H1 (cell line): ENCODE results near the gene CPM. TPM values are rescaled to one million over a fixed set of nuclear protein-coding genes. Genes with fewer than 3 reads are reported as not detected.
"Not testable (repeated sequence)": the region's sequence is repeated elsewhere in the genome, so short reads cannot be mapped to it uniquely, and the experiment has no call there.

ENCODE experiments used
- CTCF ChIA-PET: fragments of 300-600 bp; sonication (Branson Sonifier 250); formaldehyde crosslinking; loops from one replicate; lab custom pipeline; 2021; ENCODE audit not compliant: partially characterized antibody; lab: Charles Lee
- POLR2A ChIA-PET: fragments of 300-600 bp; sonication (Branson Sonifier 250); formaldehyde crosslinking; loops from one replicate; lab custom pipeline; 2021; ENCODE audit warnings: inconsistent platforms; ENCODE audit not compliant: partially characterized antibody; lab: Charles Lee
- DNase-seq, 2 experiments: peaks; one replicate each; pipeline versions ENCODE4 v3.0.0 to v3.0.0-alpha.2; 2010 to 2022; ENCODE audit warnings: low spot score in 2 of 2, low read depth in 1 of 2, mixed read lengths in 1 of 2
- FAIRE-seq: peaks from 2 replicates; lab custom pipeline; 2011; peaks lifted over from hg19 to GRCh38; lab: Jason Lieb, UNC
- H2AFZ ChIP-seq: 2 replicates; pipeline ENCODE4 v1.8.1; 2012; ENCODE audit warnings: low read length, inconsistent platforms
- H2AK5ac ChIP-seq: 2 replicates; pipeline ENCODE4 v1.6.1; 2013; ENCODE audit warnings: low read depth, low read length
- H2BK120ac ChIP-seq: replicated peaks from 2 replicates; pipeline ENCODE3; 2013; ENCODE audit warnings: low read depth, low read length, inconsistent platforms
- H2BK12ac ChIP-seq: 2 replicates; pipeline ENCODE4 v1.6.1; 2013; ENCODE audit warnings: low read depth, low read length
- H2BK15ac ChIP-seq: 2 replicates; pipeline ENCODE4 v1.6.1; 2013; ENCODE audit warnings: low read length
- H2BK20ac ChIP-seq: 2 replicates; pipeline ENCODE4 v1.6.1; 2013; ENCODE audit warnings: low read length
- H2BK5ac ChIP-seq: 2 replicates; pipeline ENCODE4 v1.6.1; 2013; ENCODE audit warnings: low read depth, low read length
- H3K14ac ChIP-seq: 2 replicates; pipeline ENCODE4 v1.6.1; 2013; ENCODE audit warnings: inconsistent platforms; ENCODE audit not compliant: insufficient read length
- H3K18ac ChIP-seq: 2 replicates; pipeline ENCODE4 v1.6.1; 2013; ENCODE audit warnings: low read length; ENCODE audit errors: extremely low read depth
- H3K23ac ChIP-seq: 2 replicates; pipeline ENCODE4 v1.6.1; 2013; ENCODE audit warnings: inconsistent platforms; ENCODE audit not compliant: insufficient read length
- H3K23me2 ChIP-seq: 2 replicates; pipeline ENCODE4 v1.6.1; 2013; ENCODE audit warnings: low read depth, low read length
- H3K27ac ChIP-seq: 2 replicates; pipeline ENCODE4 v1.6.1; 2011; ENCODE audit warnings: low read depth, low read length, inconsistent platforms
- H3K27me3 ChIP-seq, 4 experiments: replicated peaks in 1 of 4; 1 replicate in 1 of 4; 2 replicates in 3 of 4; pipeline versions ENCODE4 v1.6.1 to v1.8.1; 2011 to 2013; ENCODE audit warnings: low read length in 3 of 4, mild to moderate bottlenecking in 3 of 4, inconsistent platforms in 2 of 4, mixed read lengths in 2 of 4, moderate library complexity in 1 of 4; ENCODE audit not compliant: control insufficient read depth in 3 of 4, insufficient read depth in 3 of 4; ENCODE audit errors: extremely low read depth in 1 of 4
- H3K36me3 ChIP-seq, 4 experiments: 2 replicates each; pipeline versions ENCODE4 v1.6.1 to v1.8.1; 2011 to 2013; ENCODE audit warnings: mild to moderate bottlenecking in 4 of 4, low read length in 3 of 4, moderate library complexity in 2 of 4, control low read depth in 1 of 4, inconsistent platforms in 1 of 4; ENCODE audit not compliant: insufficient read depth in 4 of 4, control insufficient read depth in 2 of 4
- H3K4ac ChIP-seq: replicated peaks from 2 replicates; pipeline ENCODE3; 2013; ENCODE audit warnings: low read length, low read depth, mixed read lengths, inconsistent platforms; ENCODE audit not compliant: insufficient read length
- H3K4me1 ChIP-seq, 4 experiments: replicated peaks in 1 of 4; 1 replicate in 1 of 4; 2 replicates in 3 of 4; pipeline versions ENCODE4 v1.6.1 to v1.8.1; 2011 to 2013; ENCODE audit warnings: low read length in 3 of 4, inconsistent platforms in 2 of 4, mixed read lengths in 1 of 4; ENCODE audit not compliant: insufficient read depth in 4 of 4, control insufficient read depth in 3 of 4
- H3K4me2 ChIP-seq, 2 experiments: 2 replicates each; pipeline versions ENCODE4 v1.6.1 to v1.8.1; 2011 to 2013; ENCODE audit warnings: low read depth in 2 of 2, low read length in 2 of 2, control low read depth in 1 of 2, inconsistent platforms in 1 of 2, mild to moderate bottlenecking in 1 of 2; ENCODE audit not compliant: insufficient read depth in 1 of 2
- H3K4me3 ChIP-seq, 4 experiments: fragments of 200-600, 300-600 bp in 1 of 4; sonication (generic), shearing (Covaris generic), sonication (Bioruptor Twin) in 1 of 4; 2 replicates each; pipeline versions ENCODE4 v1.5.1 to v1.8.1; 2011 to 2016; ENCODE audit warnings: low read length in 4 of 4, low read depth in 3 of 4, control low read depth in 2 of 4, inconsistent platforms in 2 of 4, mild to moderate bottlenecking in 2 of 4, mixed read lengths in 1 of 4, moderate library complexity in 1 of 4; ENCODE audit not compliant: insufficient read depth in 2 of 4; ENCODE audit errors: extremely low read depth in 1 of 4
- H3K56ac ChIP-seq: replicated peaks from 2 replicates; pipeline ENCODE3; 2013; ENCODE audit warnings: low read depth, mild to moderate bottlenecking, mixed read lengths, low read length, inconsistent platforms; ENCODE audit not compliant: insufficient read length
- H3K79me1 ChIP-seq: 2 replicates; pipeline ENCODE4 v1.6.1; 2013; ENCODE audit warnings: low read depth, low read length, control low read depth
- H3K79me2 ChIP-seq, 2 experiments: 2 replicates each; pipeline versions ENCODE4 v1.6.1 to v1.8.1; 2012 to 2013; ENCODE audit warnings: low read length in 2 of 2, mild to moderate bottlenecking in 2 of 2, inconsistent platforms in 1 of 2; ENCODE audit not compliant: insufficient read depth in 2 of 2, control insufficient read depth in 1 of 2
- H3K9ac ChIP-seq, 4 experiments: replicated peaks in 1 of 4; 1 replicate in 1 of 4; 2 replicates in 3 of 4; pipeline versions ENCODE4 v1.6.1 to v1.8.1; 2011 to 2013; ENCODE audit warnings: low read depth in 3 of 4, low read length in 3 of 4, control low read depth in 2 of 4, mild to moderate bottlenecking in 2 of 4, moderate library complexity in 2 of 4, inconsistent platforms in 1 of 4; ENCODE audit errors: extremely low read depth in 1 of 4
- H3K9me3 ChIP-seq, 2 experiments: 2 replicates each; pipeline versions ENCODE4 v1.6.1 to v1.8.1; 2012 to 2013; ENCODE audit warnings: mild to moderate bottlenecking in 2 of 2, moderate library complexity in 2 of 2, control low read depth in 1 of 2, inconsistent platforms in 1 of 2, low read depth in 1 of 2, low read length in 1 of 2, mixed read lengths in 1 of 2; ENCODE audit not compliant: insufficient read depth in 2 of 2
- H4K20me1 ChIP-seq, 2 experiments: replicated peaks in 1 of 2; 2 replicates each; pipeline versions ENCODE3 to v1.8.1; 2011 to 2013; ENCODE audit warnings: inconsistent platforms in 2 of 2, low read length in 2 of 2, mild to moderate bottlenecking in 1 of 2; ENCODE audit not compliant: insufficient read depth in 2 of 2, control insufficient read depth in 1 of 2
- H4K5ac ChIP-seq: 2 replicates; pipeline ENCODE4 v1.6.1; 2013; ENCODE audit warnings: low read length, low read depth, mixed read lengths, inconsistent platforms; ENCODE audit not compliant: insufficient read length
- H4K8ac ChIP-seq: 2 replicates; pipeline ENCODE4 v1.8.0; 2013; ENCODE audit warnings: mild to moderate bottlenecking, moderate library complexity, low read length, inconsistent platforms; ENCODE audit not compliant: insufficient read depth; ENCODE audit errors: extremely low read depth
- H4K91ac ChIP-seq: replicated peaks from 2 replicates; pipeline ENCODE3; 2013; ENCODE audit warnings: low read length, mixed read lengths, inconsistent platforms; ENCODE audit not compliant: insufficient read length
- FOSL1 ChIP-seq: IDR thresholded peaks from 2 replicates; pipeline ENCODE4 v1.6.1; 2011; ENCODE audit warnings: mild to moderate bottlenecking, low read depth, low read length, moderate library complexity; ENCODE audit not compliant: insufficient read depth
- HDAC2 ChIP-seq, 2 experiments: fragments of 300-600 bp in 1 of 2; sonication (generic) in 1 of 2; IDR thresholded peaks; 2 replicates each; pipeline ENCODE4 v1.6.1; 2011 to 2012; ENCODE audit warnings: low read depth in 2 of 2, low read length in 2 of 2, mild to moderate bottlenecking in 2 of 2, moderate library complexity in 2 of 2, borderline replicate concordance in 1 of 2, inconsistent platforms in 1 of 2
- HDAC6 ChIP-seq: IDR thresholded peaks from one replicate; pipeline ENCODE4 v1.7.1; 2012; ENCODE audit warnings: low read depth, mild to moderate bottlenecking, inconsistent platforms, low read length, moderate library complexity
- MAFK ChIP-seq: IDR thresholded peaks from 2 replicates; pipeline ENCODE4 v1.6.1; 2012; ENCODE audit warnings: low read depth, mild to moderate bottlenecking, improper control_type of control experiment, low read length
- WGBS, 2 experiments: shearing (Covaris generic) in 1 of 2; methylation state at CpG; one replicate each; pipeline versions ENCODE4 v1.1.6 to v1.1.7; 2013 to 2015; ENCODE audit warnings: low lambda C conversion rate in 2 of 2, mixed read lengths in 2 of 2, inconsistent platforms in 1 of 2, low coverage in 1 of 2, missing lambda C conversion rate in 1 of 2; ENCODE audit not compliant: insufficient replicate concordance in 2 of 2, insufficient coverage in 1 of 2, insufficient read length in 1 of 2; ENCODE audit errors: extremely low coverage in 1 of 2, missing lambda C conversion rate in 1 of 2; 5-methylcytosine and 5-hydroxymethylcytosine counted together
- polyA plus RNA-seq, 7 experiments: library from polyadenylated mRNA; depleted of rRNA in 3 of 7; stranded (reverse) in 5 of 7; unstranded in 2 of 7; fragments of >200 nt in 5 of 7; fragments of 200-250 nt in 2 of 7; gene quantifications; 1 replicate in 5 of 7; 2 replicates in 1 of 7; 4 replicates in 1 of 7; pipeline versions ENCODE4 v1.2.1 to v1.2.3, GENCODE V29; 2011 to 2013; ENCODE audit warnings: missing spikeins in 2 of 7, mixed read lengths in 2 of 7
- total RNA-seq: library from RNA; stranded (reverse); fragmentation: NEBNext Ultra II Directional; extraction: Animal tissue kit (Norgen Biotek cat#: 25700); gene quantifications from 2 replicates; pipeline ENCODE4 v1.2.1, GENCODE V29; 2021
- TF ChIP-seq, protein P1 (sequence below), 3 experiments: IDR thresholded peaks; 1 replicate in 2 of 3; 2 replicates in 1 of 3; pipeline versions ENCODE4 v1.5.1 to v1.6.1; 2011; ENCODE audit warnings: low read length in 3 of 3, mild to moderate bottlenecking in 3 of 3, inconsistent platforms in 2 of 3, low read depth in 1 of 3, moderate library complexity in 1 of 3; ENCODE audit not compliant: insufficient read depth in 1 of 3; ENCODE audit errors: control extremely low read depth in 1 of 3

The CPM gene
- total and polyA plus RNA-seq, 2 of the 8 experiments (the other 6 are each of a cell fraction or from before 2014, with no cell fraction given) = 0.33 to 3.1 TPM

DNA sequence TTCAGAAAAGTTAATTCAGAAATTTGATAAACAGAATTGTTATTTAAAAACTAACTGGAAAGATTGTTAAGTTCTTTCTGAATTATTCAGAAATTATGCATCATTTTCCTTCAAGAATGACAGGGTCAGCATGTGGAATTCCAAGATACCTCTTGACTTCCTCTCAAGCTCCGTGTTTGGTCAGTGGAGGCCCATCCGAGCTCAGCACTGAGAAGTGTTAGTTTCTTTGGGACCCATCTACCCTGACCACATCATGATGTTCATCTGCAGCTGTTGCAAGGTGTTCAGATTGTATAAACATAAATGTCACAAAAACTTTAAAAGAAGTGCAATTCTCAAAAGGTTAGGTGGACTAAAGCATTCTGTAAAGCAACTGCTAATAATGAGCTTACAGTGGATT, 91.3 kb downstream of the CPM start (continued):
- TF ChIP-seq, protein P1, sequence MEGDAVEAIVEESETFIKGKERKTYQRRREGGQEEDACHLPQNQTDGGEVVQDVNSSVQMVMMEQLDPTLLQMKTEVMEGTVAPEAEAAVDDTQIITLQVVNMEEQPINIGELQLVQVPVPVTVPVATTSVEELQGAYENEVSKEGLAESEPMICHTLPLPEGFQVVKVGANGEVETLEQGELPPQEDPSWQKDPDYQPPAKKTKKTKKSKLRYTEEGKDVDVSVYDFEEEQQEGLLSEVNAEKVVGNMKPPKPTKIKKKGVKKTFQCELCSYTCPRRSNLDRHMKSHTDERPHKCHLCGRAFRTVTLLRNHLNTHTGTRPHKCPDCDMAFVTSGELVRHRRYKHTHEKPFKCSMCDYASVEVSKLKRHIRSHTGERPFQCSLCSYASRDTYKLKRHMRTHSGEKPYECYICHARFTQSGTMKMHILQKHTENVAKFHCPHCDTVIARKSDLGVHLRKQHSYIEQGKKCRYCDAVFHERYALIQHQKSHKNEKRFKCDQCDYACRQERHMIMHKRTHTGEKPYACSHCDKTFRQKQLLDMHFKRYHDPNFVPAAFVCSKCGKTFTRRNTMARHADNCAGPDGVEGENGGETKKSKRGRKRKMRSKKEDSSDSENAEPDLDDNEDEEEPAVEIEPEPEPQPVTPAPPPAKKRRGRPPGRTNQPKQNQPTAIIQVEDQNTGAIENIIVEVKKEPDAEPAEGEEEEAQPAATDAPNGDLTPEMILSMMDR (IDR thresholded peaks at IDR 0.05; ENCODE audit: control extremely low read depth in 1 of 3, insufficient read depth in 1 of 3, low read depth in 1 of 3, low read length in 3 of 3) = no peak
- TF ChIP-seq HDAC6 (no peak), FOSL1 (no peak), MAFK (no peak), HDAC2 (IDR thresholded peaks at IDR 0.05; ENCODE audit: borderline replicate concordance in 1 of 2, low read depth in 2 of 2, low read length in 2 of 2) (no peak)

DNA sequence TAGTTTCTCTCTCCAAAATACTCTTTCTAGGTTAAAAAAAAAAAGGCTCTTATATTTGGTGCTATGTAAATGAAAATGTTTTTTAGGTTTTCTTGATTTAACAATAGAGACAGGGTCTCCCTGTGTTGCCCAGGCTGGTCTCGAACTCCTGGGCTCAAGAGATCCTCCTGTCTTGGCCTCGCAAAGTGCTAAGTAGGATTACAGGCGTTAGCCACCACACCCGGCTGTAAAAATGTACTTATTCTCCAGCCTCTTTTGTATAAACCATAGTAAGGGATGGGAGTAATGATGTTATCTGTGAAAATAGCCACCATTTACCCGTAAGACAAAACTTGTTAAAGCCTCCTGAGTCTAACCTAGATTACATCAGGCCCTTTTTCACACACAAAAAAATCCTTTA, 91.8 kb downstream of the CPM start:
- FAIRE-seq, H4K5ac ChIP-seq, H2BK12ac ChIP-seq, H4K8ac ChIP-seq, H2AFZ ChIP-seq, H3K4me1 ChIP-seq, H3K4me3 ChIP-seq, H4K91ac ChIP-seq, H3K23me2 ChIP-seq, H3K18ac ChIP-seq, H3K56ac ChIP-seq, H2AK5ac ChIP-seq, H2BK5ac ChIP-seq, H3K14ac ChIP-seq, H3K4ac ChIP-seq, H2BK120ac ChIP-seq, H3K4me2 ChIP-seq, H3K9me3 ChIP-seq, H3K9ac ChIP-seq, H2BK20ac ChIP-seq, H2BK15ac ChIP-seq, H3K27ac ChIP-seq, H4K20me1 ChIP-seq, H3K79me2 ChIP-seq, DNase-seq, CTCF ChIA-PET, H3K27me3 ChIP-seq, H3K79me1 ChIP-seq, H3K23ac ChIP-seq: not testable (repeated sequence)
- whole genome bisulfite sequencing, 2 experiments = 94% methylated on average over 5 of the region's 5 CpGs; no CpG with 5 or more reads in 1 of the 2 experiments
- POLR2A ChIA-PET = interaction anchor here (0.8 to 1.2 kb wide), 3 partner anchors 11 to 29 kb away, joined by 3 to 4 read pairs (median 3); no protein-coding TSS in a partner anchor
- peaks cover 21 to 74% (median 58%) of the 10 kb centered on the region in 4 experiments for H3K36me3 ChIP-seq
